ENCODE results near the gene PDLIM7.

DNA sequence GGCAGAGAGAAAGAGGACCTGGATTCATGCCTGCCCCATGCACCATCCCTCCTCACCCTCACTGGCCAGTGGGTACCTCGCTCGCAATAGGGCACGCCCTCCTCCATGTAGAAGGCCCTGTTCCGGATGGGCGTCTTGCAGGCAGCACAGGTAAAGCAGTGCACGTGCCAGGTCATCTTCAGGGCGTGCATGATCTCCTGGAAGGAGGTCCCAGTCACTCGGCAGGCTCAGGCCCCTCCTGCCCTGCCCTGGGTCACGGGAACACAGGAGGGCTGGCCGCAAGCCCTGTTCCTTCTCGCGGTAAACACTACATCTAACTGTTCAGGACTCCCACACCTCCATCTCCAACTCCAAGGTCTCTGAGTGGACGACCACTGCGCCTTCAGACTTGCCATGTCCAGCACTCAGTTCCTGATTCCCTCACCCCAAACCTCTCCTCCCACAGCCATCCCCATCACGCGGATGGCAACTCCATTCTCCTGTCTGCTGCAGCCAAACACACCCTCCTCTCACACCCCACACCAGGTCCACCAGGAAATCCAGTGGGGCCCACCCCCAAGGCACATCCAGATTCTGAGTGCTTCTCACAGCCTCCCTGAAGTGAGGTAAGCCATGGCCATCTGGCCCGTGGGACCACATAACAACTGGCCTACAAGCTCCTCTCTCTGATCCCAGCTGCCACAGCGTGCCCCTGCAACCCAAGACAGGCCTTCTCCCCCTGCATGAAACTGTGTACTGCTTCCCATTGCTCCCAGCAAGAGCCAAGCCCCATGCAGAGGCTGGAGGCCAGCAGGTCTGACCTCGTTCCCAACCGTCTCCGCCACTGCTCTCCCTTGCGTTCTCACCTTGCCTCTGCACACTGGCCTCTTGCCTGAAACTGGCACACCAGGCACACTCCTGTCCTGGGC is 13.2 kb downstream of the PDLIM7 start:
- TF ChIP-seq CTCF (conservative IDR thresholded peaks at IDR 0.05; ENCODE audit: low read length), result no peak
- TF ChIP-seq EZH2phosphoT487 (IDR thresholded peaks at IDR 0.05; ENCODE audit: borderline replicate concordance, low read depth, low read length), result no peak

Measured in OCI-LY7 (cell line).